Thoracic aorta (tissue), 2 donors: ENCODE data around the gene PREP. TPM values are rescaled to one million over a fixed set of nuclear protein-coding genes. Genes with fewer than 3 reads are reported as not detected.

ENCODE experiments used
- ATAC-seq: fragments of 150-250 bp; one replicate; pipeline ENCODE4 v1.8.0; 2017; ENCODE audit warnings: low read depth; ENCODE audit not compliant: insufficient number of reproducible peaks, low FRiP score
- DNase-seq: peaks from one replicate; pipeline ENCODE4 v3.0.0-alpha.2; 2020; ENCODE audit warnings: low spot score
- H3K27ac ChIP-seq, 2 donors: fragments of 200-600 bp; sonication (generic); 1 replicate in 1 of 2; 2 replicates in 1 of 2; pipeline ENCODE4 v1.5.1; 2016; ENCODE audit warnings: mild to moderate bottlenecking in 2 of 2, moderate library complexity in 2 of 2
- H3K27me3 ChIP-seq: fragments of 200-600 bp; sonication (generic); replicated peaks from 2 replicates; pipeline ENCODE4 v1.6.0; 2016; ENCODE audit warnings: mild to moderate bottlenecking; ENCODE audit not compliant: insufficient read depth
- H3K36me3 ChIP-seq: fragments of 200-600 bp; sonication (generic); one replicate; pipeline ENCODE4 v1.5.1; 2016
- H3K4me1 ChIP-seq, 2 donors: fragments of 200-600 bp; sonication (generic); 1 replicate in 1 of 2; 2 replicates in 1 of 2; pipeline versions ENCODE4 v1.5.1 to v1.6.0; 2016; ENCODE audit warnings: low read depth in 2 of 2, mild to moderate bottlenecking in 1 of 2; ENCODE audit not compliant: control insufficient read depth in 1 of 2
- H3K4me3 ChIP-seq: fragments of 200-600 bp; sonication (generic); 2 replicates; pipeline ENCODE4 v1.5.1; 2016; ENCODE audit warnings: mild to moderate bottlenecking
- H3K9me3 ChIP-seq: fragments of 200-600 bp; sonication (generic); 2 replicates; pipeline ENCODE4 v1.5.1; 2016
- CTCF ChIP-seq: fragments of 200-600 bp; sonication (generic); IDR thresholded peaks from one replicate; pipeline ENCODE4 v1.5.1; 2019; ENCODE audit warnings: antibody characterized with exemption
- total RNA-seq, 2 donors: library from RNA; depleted of rRNA; stranded (reverse); fragments of >200 nt; gene quantifications; one replicate each; pipeline versions ENCODE4 v1.1.0 to v1.2.3, GENCODE V29; 2016

Gene PREP
- total RNA-seq, 2 donors from 2014 or later, result 12.6 to 17.9 TPM

DNA sequence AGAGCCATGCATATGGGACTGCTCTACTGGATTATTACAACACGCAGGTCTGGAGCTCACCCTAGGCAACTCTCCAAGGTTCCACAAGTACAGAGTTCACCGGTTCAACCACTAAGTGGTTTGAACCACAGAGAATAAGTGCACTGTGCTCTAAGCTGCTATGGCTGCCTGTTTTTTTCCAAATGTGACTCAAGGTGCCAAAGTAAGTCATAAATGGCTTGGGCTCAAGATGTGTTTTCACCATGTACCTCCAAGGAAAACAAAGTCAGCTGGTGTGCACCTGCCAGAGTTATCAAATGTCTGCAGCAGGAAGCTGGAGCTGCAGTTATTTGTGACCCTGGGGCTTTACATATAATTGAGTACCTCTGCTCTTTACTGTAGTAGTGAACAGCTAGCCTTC, 76.7 kb downstream of the PREP start:
- H3K4me3 ChIP-seq, result no peak overlapping the region
- no peaks in the 10 kb centered on the region for H3K27me3 ChIP-seq
- peak overlapping the region in 1 of 2 donors; percentile 29 for H3K27ac ChIP-seq
- peaks cover 2% of the 10 kb centered on the region for H3K36me3 ChIP-seq
- DNase-seq (no peak), ATAC-seq (no peak)
- peaks cover 9 to 27% of the 10 kb centered on the region in 2 donors for H3K4me1 ChIP-seq
- no peaks in the 10 kb centered on the region for H3K9me3 ChIP-seq
- no peak for TF ChIP-seq CTCF

- no peak for DNase-seq
- H3K27ac ChIP-seq, result no peak overlapping the region
These were observed 78.4 kb downstream of the PREP start for GRCh38 chr6:105324386-105324950.

DNA sequence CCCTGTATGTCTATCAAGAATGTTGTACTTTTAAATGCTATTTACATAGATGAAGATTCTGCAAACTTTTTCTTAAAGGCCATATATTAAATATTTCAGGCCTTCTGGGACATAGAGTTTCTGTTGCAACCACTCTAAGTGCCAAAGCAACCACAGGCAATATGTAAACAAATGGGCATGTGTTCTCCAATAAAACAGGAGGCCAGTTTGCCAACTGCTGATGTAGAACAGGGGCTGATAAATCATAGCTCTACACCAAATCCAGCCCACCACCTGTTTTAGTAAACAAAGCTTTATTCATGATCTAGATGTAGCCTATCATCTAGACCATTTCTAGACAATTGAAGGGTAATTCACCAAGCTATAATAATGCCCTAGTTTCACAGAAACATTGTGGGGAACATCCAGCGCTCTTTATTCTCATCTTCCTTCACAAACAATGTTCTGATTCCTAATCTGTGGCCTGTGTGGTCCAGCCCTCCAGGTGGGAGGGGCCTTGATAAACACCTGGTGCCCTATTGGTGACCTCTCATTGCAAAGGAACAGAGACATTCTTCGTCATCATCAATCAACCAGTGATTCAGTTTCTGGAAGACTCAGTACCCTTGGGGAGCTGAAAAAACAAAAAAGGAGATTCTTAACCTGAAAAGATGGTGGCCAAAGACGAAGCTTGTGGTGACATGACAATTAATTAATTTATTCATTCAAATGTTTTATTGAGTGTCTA, 80.2 kb downstream of the PREP start:
- DNase-seq (no peak), ATAC-seq (no peak)
- peaks cover 9 to 25% of the 10 kb centered on the region in 2 donors for H3K4me1 ChIP-seq
- H3K36me3 ChIP-seq, result peaks cover 6% of the 10 kb centered on the region
- H3K4me3 ChIP-seq, result no peak overlapping the region
- no peaks in the 10 kb centered on the region for H3K27me3 ChIP-seq
- no peaks in the 10 kb centered on the region for H3K9me3 ChIP-seq
- H3K27ac ChIP-seq, result no peak overlapping the region
- no peak for TF ChIP-seq CTCF

More at GRCh38 chr6:105324386-105324950, 78.4 kb downstream of the PREP start:
- TF ChIP-seq CTCF, result no peak
- Histone ChIP-seq H3K36me3 (peaks cover 6% of the 10 kb centered on the region), H3K4me3 (no peak overlapping the region), H3K27me3 (no peaks in the 10 kb centered on the region), H3K4me1 (peaks cover 9 to 27% of the 10 kb centered on the region in 2 donors), H3K9me3 (no peaks in the 10 kb centered on the region)
- no peak for ATAC-seq

DNA sequence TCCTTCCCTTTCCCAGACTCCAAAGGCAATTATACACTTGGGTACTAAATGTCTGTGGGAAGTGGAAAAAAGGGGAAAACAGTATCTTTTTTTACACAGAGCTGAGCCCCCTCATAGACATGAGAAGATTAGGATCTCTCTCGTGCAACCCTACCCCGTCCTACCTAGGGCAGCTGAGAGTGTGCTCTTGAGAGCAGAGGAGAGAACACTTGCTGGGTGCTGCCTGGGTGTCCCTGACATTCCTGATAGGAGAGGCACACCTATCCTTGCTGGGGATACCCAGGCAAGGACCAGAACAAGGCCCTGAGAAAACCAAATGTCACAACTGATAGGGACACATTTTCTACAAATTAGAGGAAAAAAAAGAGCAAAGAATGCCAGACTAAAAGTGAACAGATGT, 81.2 kb downstream of the PREP start:
- Histone ChIP-seq H3K27me3 (no peaks in the 10 kb centered on the region), H3K4me3 (no peak overlapping the region), H3K36me3 (peaks cover 6% of the 10 kb centered on the region), H3K27ac (no peak overlapping the region), H3K4me1 (peaks cover 8 to 16% of the 10 kb centered on the region in 2 donors), H3K9me3 (no peaks in the 10 kb centered on the region)
- TF ChIP-seq CTCF, result no peak
- no peak for ATAC-seq
- DNase-seq, result no peak

GRCh38 chr6:105321207-105321606, 81.7 kb downstream of the PREP start:
- Histone ChIP-seq H3K9me3 (no peaks in the 10 kb centered on the region), H3K27ac (no peak overlapping the region), H3K4me1 (peaks cover 3 to 11% of the 10 kb centered on the region in 2 donors), H3K36me3 (peaks cover 6% of the 10 kb centered on the region), H3K27me3 (no peaks in the 10 kb centered on the region), H3K4me3 (no peak overlapping the region)
- ATAC-seq (no peak), DNase-seq (no peak)
- no peak for TF ChIP-seq CTCF
